CD14-positive monocyte (primary cell): ENCODE results near the gene SLF2. TPM values are rescaled to one million over a fixed set of nuclear protein-coding genes. Genes with fewer than 3 reads are reported as not detected.

Experiments used
- DNase-seq, 3 donors: peaks; one replicate each; pipeline ENCODE4 v3.0.0-alpha.2; 2011 to 2022
- H2AFZ ChIP-seq: 2 replicates; pipeline ENCODE4 v1.6.0; 2012; ENCODE audit warnings: mild to moderate bottlenecking, low read depth, low read length, inconsistent platforms; ENCODE audit not compliant: insufficient read depth, poor library complexity, severe bottlenecking
- H3K27ac ChIP-seq, 2 donors: 1 replicate in 1 of 2; 2 replicates in 1 of 2; pipeline ENCODE4 v1.5.1; 2012 to 2013; ENCODE audit warnings: low read length in 2 of 2, control low read depth in 1 of 2, inconsistent platforms in 1 of 2, low read depth in 1 of 2, mild to moderate bottlenecking in 1 of 2
- H3K27me3 ChIP-seq, 2 donors: one replicate each; pipeline versions ENCODE4 v1.6.0 to v1.6.1; 2011 to 2013; ENCODE audit warnings: low read length in 2 of 2; ENCODE audit not compliant: control insufficient read depth in 2 of 2, insufficient read depth in 2 of 2
- H3K36me3 ChIP-seq, 2 donors: replicated peaks in 1 of 2; 1 replicate in 1 of 2; 2 replicates in 1 of 2; pipeline versions ENCODE4 v1.5.1 to v1.6.1; 2012 to 2013; ENCODE audit warnings: low read length in 2 of 2, control low read depth in 1 of 2, inconsistent platforms in 1 of 2, mild to moderate bottlenecking in 1 of 2; ENCODE audit not compliant: insufficient read depth in 2 of 2, control insufficient read depth in 1 of 2
- H3K4me1 ChIP-seq, 2 donors: 1 replicate in 1 of 2; 2 replicates in 1 of 2; pipeline versions ENCODE4 v1.5.1 to v1.6.1; 2012 to 2013; ENCODE audit warnings: low read length in 2 of 2, control low read depth in 1 of 2, inconsistent platforms in 1 of 2, mild to moderate bottlenecking in 1 of 2, moderate library complexity in 1 of 2; ENCODE audit not compliant: insufficient read depth in 2 of 2, control insufficient read depth in 1 of 2
- H3K4me2 ChIP-seq: replicated peaks from 2 replicates; pipeline ENCODE3; 2012; ENCODE audit warnings: low read length, moderate library complexity, mild to moderate bottlenecking; ENCODE audit not compliant: poor library complexity, severe bottlenecking; ENCODE audit errors: extremely low read depth
- H3K4me3 ChIP-seq, 3 experiments: fragments of 200-600 bp in 1 of 3; sonication (generic) in 1 of 3; replicated peaks in 1 of 3; 1 replicate in 2 of 3; 2 replicates in 1 of 3; pipeline ENCODE4 v1.5.1; 2011 to 2013; ENCODE audit warnings: low read length in 3 of 3, mild to moderate bottlenecking in 3 of 3, control low read depth in 2 of 3, low read depth in 2 of 3, inconsistent platforms in 1 of 3, moderate library complexity in 1 of 3
- H3K79me2 ChIP-seq: 2 replicates; pipeline ENCODE4 v1.6.0; 2012; ENCODE audit warnings: mild to moderate bottlenecking, control low read depth, inconsistent platforms, low read length, moderate library complexity; ENCODE audit not compliant: insufficient read depth
- H3K9ac ChIP-seq: 2 replicates; pipeline ENCODE4 v1.6.0; 2017; ENCODE audit warnings: low read length, mild to moderate bottlenecking; ENCODE audit not compliant: insufficient read depth, poor library complexity, severe bottlenecking
- H3K9me3 ChIP-seq, 2 donors: replicated peaks in 1 of 2; 1 replicate in 1 of 2; 2 replicates in 1 of 2; pipeline versions ENCODE4 v1.5.1 to v1.6.1; 2012 to 2013; ENCODE audit warnings: low read length in 2 of 2, control low read depth in 1 of 2; ENCODE audit not compliant: control insufficient read depth in 1 of 2, insufficient read depth in 1 of 2
- H4K20me1 ChIP-seq: 2 replicates; pipeline ENCODE4 v1.6.0; 2012; ENCODE audit warnings: mild to moderate bottlenecking, low read length, control low read depth, moderate library complexity; ENCODE audit not compliant: insufficient read depth
- H3K27ac Mint-ChIP-seq, 7 donors: one replicate each; pipeline ENCODE4 v1.8.0; 2020; ENCODE audit warnings: mild to moderate bottlenecking in 7 of 7, mixed read lengths in 7 of 7, moderate library complexity in 6 of 7, inconsistent platforms in 2 of 7
- H3K27me3 Mint-ChIP-seq, 3 donors: one replicate each; pipeline ENCODE4 v1.8.0; 2021 to 2022; ENCODE audit warnings: low read depth in 3 of 3, mild to moderate bottlenecking in 3 of 3, mixed read lengths in 3 of 3, moderate library complexity in 3 of 3, inconsistent platforms in 1 of 3
- H3K36me3 Mint-ChIP-seq, 2 donors: one replicate each; pipeline ENCODE4 v1.8.0; 2020; ENCODE audit warnings: mixed read lengths in 2 of 2, inconsistent platforms in 1 of 2, mild to moderate bottlenecking in 1 of 2
- H3K4me1 Mint-ChIP-seq: one replicate; pipeline ENCODE4 v1.8.0; 2020; ENCODE audit warnings: mild to moderate bottlenecking, mixed read lengths
- H3K4me3 Mint-ChIP-seq, 2 donors: one replicate each; pipeline ENCODE4 v1.8.0; 2020; ENCODE audit warnings: mild to moderate bottlenecking in 2 of 2, mixed read lengths in 2 of 2, moderate library complexity in 1 of 2
- H3K9me3 Mint-ChIP-seq, 7 donors: one replicate each; pipeline ENCODE4 v1.8.0; 2020 to 2022; ENCODE audit warnings: mixed read lengths in 7 of 7, mild to moderate bottlenecking in 6 of 7, moderate library complexity in 6 of 7, inconsistent platforms in 2 of 7
- WGBS: methylation state at CpG from one replicate; pipeline ENCODE4 v1.1.5; 2013; ENCODE audit warnings: missing lambda C conversion rate; ENCODE audit not compliant: insufficient coverage; 5-methylcytosine and 5-hydroxymethylcytosine counted together
- intact Hi-C, 2 donors: fragments of 100-400 bp; cut with micrococcal nuclease; formaldehyde crosslinking; loops; one replicate each; pipeline versions ENCODE4 v1.15.0 to v1.15.1; 2023
- polyA plus RNA-seq, 3 donors: library from polyadenylated mRNA; depleted of rRNA in 1 of 3; unstranded in 2 of 3; stranded (reverse) in 1 of 3; fragments of 300-500 nt in 2 of 3; fragments of >200 nt in 1 of 3; fragmentation: Illumina TruSeq in 2 of 3; gene quantifications; 1 replicate in 2 of 3; 2 replicates in 1 of 3; pipeline ENCODE4 v1.2.3, GENCODE V29; 2012 to 2021
- TF ChIP-seq, protein P1 (sequence below): fragments of 200-600 bp; IDR thresholded peaks from one replicate; pipeline ENCODE4 v1.8.0; 2022; ENCODE audit warnings: antibody characterized with exemption, mild to moderate bottlenecking

Gene SLF2
- polyA plus RNA-seq, 3 donors: 5.8 to 11.3 (median 6.4) TPM

- H3K27ac Mint-ChIP-seq: no peak overlapping the region
- no peaks in the 10 kb centered on the region for H3K27me3 Mint-ChIP-seq
- Histone ChIP-seq H3K4me3 (no peak overlapping the region), H3K79me2 (no peaks in the 10 kb centered on the region), H3K4me1 (no peaks in the 10 kb centered on the region), H3K27me3 (no peaks in the 10 kb centered on the region), H3K9ac (no peak overlapping the region), H4K20me1 (no peaks in the 10 kb centered on the region), H2AFZ (no peak overlapping the region), H3K9me3 (no peaks in the 10 kb centered on the region), H3K27ac (no peak overlapping the region), H3K36me3 (peaks cover 79 to 100% of the 10 kb centered on the region in 2 donors), H3K4me2 (no peak overlapping the region)
- intact Hi-C loops: no loop called here
- peaks cover 61 to 91% of the 10 kb centered on the region in 2 donors for H3K36me3 Mint-ChIP-seq
- no peak overlapping the region for H3K4me3 Mint-ChIP-seq
- H3K4me1 Mint-ChIP-seq: no peaks in the 10 kb centered on the region
- no peak for DNase-seq
- H3K9me3 Mint-ChIP-seq: no peaks in the 10 kb centered on the region
- TF ChIP-seq, protein P1, sequence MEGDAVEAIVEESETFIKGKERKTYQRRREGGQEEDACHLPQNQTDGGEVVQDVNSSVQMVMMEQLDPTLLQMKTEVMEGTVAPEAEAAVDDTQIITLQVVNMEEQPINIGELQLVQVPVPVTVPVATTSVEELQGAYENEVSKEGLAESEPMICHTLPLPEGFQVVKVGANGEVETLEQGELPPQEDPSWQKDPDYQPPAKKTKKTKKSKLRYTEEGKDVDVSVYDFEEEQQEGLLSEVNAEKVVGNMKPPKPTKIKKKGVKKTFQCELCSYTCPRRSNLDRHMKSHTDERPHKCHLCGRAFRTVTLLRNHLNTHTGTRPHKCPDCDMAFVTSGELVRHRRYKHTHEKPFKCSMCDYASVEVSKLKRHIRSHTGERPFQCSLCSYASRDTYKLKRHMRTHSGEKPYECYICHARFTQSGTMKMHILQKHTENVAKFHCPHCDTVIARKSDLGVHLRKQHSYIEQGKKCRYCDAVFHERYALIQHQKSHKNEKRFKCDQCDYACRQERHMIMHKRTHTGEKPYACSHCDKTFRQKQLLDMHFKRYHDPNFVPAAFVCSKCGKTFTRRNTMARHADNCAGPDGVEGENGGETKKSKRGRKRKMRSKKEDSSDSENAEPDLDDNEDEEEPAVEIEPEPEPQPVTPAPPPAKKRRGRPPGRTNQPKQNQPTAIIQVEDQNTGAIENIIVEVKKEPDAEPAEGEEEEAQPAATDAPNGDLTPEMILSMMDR: peak; percentile 60
- WGBS: no CpG with 5 or more reads among the region's 3 CpGs
Observed at GRCh38 chr10:100934084-100934659, 21.4 kb downstream of the SLF2 start.

DNA sequence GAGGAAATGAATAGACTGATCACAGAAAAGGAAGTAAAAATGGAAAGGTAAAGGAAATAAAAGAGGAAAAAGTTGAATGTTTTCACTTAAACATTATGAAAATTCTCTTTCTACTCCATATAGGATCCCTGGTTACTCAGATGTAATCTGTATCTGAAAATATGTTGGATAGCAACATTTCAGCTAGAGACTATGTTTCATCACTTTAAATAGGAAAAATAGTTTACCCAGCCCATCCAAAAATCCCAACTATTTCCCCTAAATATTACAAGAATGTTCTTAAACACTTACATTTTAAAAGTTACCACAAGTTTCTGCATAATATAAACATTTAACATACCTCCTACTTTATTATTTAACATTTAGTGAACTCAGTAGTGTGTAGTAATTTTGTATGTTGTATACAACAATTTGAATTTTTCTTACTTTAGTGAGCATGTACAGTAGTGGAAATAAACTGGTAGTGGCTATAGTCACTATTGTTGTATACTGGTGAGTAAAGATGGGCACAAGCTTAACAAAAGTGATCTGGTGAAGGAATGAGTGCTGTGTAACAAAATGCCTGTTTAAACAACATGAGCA lies 27.1 kb downstream of the SLF2 start:
- H3K9ac ChIP-seq: no peak overlapping the region
- no peak for DNase-seq
- H3K4me2 ChIP-seq: no peak overlapping the region
- no peak overlapping the region for H3K27ac ChIP-seq
- intact Hi-C loops: no loop called here
- H4K20me1 ChIP-seq: no peaks in the 10 kb centered on the region
- H3K36me3 ChIP-seq: peaks cover 85 to 100% of the 10 kb centered on the region in 2 donors
- H3K4me3 ChIP-seq: no peak overlapping the region
- H3K4me3 Mint-ChIP-seq: no peak overlapping the region
- H3K9me3 ChIP-seq: no peaks in the 10 kb centered on the region
- no peaks in the 10 kb centered on the region for H3K4me1 ChIP-seq
- H3K27ac Mint-ChIP-seq: peak overlapping the region in 3 of 7 donors; percentile 46 to 52 (median 50)
- H2AFZ ChIP-seq: no peak overlapping the region
- H3K79me2 ChIP-seq: no peaks in the 10 kb centered on the region
- H3K4me1 Mint-ChIP-seq: no peaks in the 10 kb centered on the region
- H3K9me3 Mint-ChIP-seq: no peaks in the 10 kb centered on the region
- TF ChIP-seq, protein P1: no peak
- H3K27me3 Mint-ChIP-seq: no peaks in the 10 kb centered on the region
- H3K27me3 ChIP-seq: no peaks in the 10 kb centered on the region
- peaks cover 68 to 94% of the 10 kb centered on the region in 2 donors for H3K36me3 Mint-ChIP-seq
